Activated CD8-positive, alpha-beta memory T cell treated with anti-CD3 and anti-CD28 coated beads for 24 hours (primary cell): Measurements from ENCODE around the gene DUOXA1.
A peak's percentile ranks its signal among the peaks of the same experiment; 100 is the strongest.

Experiments
- DNase-seq: peaks from one replicate; pipeline ENCODE4 v3.0.0-alpha.2; 2020

The DUOXA1 gene

DNA sequence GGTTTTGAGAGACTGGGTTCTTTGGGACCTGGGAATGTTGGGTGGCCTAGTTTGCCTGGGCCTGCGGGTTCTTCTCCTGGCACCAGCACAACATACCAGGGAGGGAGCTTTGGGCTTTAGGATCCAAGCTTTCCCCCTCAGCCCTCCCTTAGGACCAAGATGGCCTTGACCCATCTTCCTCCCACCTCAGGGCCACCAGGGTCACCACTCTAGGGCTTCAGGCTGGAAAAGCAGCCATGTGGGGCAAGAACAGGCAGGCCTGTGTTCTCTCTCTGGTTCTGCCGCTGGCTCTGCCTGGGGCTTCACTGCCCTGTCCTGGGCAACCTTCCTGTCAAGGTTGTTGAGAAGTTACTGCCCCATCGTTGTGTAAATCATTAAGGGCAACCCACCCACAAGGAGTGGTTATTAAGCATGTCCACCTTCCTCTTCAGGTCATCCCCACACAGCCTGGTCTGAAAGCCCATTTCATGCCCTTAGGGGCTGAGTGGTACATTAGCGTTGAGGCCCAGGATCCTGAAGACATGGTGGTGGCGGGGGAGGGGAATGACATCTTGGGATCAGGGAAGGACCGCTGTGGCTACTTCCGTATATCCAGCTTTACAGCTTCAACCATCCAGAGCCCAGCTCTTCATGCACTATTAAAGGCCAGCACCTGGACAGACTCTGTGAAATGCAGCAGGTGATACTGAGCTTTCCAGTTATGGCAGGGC lies 767 bp upstream of the DUOXA1 start:
- no peak for DNase-seq

- no peak for DNase-seq
These were observed 574 bp downstream of the DUOXA1 start for GRCh38 chr15:45128971-45129639.

- no peak for DNase-seq
These were observed 3.0 kb downstream of the DUOXA1 start for GRCh38 chr15:45126535-45127158.

GRCh38 chr15:45123397-45123796 lies 6.3 kb downstream of the DUOXA1 start:
- no peak for DNase-seq

GRCh38 chr15:45122719-45123118 lies 7.0 kb downstream of the DUOXA1 start:
- no peak for DNase-seq

DNA sequence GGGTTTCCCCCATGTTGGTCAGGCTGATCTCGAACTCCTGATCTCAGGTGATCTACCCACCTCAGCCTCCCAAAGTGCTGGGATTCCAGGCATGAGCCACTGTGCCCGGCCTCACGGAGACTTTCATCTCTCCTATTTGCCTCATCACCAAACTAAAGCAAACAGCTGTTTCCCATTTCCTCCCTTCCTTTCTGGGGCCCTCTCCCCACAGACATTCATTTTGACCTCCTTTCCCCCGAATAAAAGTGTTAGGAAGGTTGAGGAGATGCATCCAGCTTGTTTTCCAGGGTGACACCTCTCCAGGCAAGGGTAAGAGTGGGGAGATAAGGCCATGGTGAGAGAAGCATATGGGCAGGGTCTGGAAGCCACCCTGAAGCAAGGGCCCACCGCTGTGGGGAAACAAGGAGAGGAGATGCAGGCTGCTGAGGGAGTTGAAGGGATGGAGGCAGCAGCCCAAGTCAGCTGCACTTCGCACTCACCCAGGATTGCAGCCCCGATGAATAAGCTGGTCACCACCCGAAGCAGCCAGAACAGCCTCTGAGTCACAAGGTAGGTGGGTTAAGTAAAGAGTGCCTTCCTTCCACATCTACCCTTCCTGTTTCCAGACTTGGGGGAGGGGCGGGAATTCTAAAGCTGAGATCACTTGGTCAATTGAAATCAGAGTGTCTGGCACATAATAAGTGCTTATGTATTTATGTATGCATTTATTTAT lies 7.8 kb downstream of the DUOXA1 start:
- no peak for DNase-seq

- no peak for DNase-seq
These were observed 8.7 kb downstream of the DUOXA1 start for GRCh38 chr15:45121020-45121419.

DNA sequence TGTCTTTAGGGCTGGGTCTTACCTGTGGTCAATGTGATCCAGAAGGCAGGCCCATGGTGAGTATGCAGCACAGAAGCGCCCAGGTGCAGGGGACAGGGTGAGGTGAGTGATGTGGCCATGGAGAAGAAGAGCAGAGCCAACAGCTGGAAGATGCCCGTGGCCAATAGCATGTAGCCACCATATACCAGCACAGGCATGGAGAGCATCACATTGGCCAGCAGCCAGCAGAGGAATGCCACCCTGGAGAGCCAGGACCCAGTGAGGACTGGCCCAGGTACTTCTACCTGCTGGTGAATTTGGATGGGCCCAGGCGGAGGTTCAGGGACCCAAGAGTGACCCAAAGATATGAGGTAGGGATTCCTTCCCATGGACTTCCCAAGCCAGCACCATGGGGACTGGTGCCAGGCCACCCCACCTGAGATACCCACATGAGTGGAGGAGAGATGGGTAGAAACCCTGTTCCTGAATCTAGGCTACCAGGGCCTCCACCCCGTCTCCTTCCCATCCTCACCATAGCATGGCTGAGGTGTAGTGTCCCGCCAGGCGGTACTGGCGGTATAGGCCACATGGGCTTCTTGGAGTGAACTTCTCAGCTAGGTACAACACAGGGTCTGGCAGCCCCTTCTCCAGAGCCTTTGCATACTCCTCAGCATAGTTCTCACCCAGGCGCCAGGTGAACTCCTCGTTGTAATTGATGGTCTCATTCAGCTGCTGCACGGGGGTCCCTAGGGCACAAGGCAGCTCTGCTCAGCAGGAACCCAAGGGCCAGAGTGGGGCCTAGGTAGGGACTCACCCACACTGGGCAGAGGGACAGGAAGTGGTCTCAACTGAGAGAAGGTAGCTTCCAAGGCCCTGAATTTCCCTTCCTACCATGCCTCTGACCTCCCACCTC lies 9.4 kb downstream of the DUOXA1 start:
- DNase-seq: no peak

GRCh38 chr15:45118996-45119395 lies 10.7 kb downstream of the DUOXA1 start:
- no peak for DNase-seq

DNA sequence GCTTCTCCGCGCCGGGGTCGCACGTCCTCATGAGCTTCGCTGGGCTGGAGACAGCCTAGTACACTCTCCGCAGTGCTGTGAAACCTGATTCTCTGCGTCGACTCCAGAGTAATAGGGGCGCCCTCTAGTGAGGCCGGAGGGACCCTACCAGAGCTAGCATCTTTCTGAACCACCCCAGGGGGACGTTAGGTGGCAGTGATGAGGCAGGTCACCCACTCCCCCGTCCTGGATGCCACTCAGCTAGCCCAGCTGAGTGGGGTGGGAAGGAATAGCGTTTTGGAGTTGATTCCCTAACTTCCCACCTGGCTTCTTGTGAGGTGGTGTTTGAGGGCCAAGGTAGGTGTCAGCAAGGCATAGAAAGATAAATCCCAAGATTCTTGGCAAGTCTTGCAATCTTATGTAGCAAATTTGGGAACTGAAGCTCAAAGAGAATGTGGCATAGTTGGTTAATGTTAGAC lies 11.5 kb downstream of the DUOXA1 start:
- peak; percentile 91 for DNase-seq

GRCh38 chr15:45117308-45118130 lies 12.2 kb downstream of the DUOXA1 start:
- no peak for DNase-seq

- no peak for DNase-seq
These were observed 13.0 kb downstream of the DUOXA1 start for GRCh38 chr15:45116482-45117307.

DNA sequence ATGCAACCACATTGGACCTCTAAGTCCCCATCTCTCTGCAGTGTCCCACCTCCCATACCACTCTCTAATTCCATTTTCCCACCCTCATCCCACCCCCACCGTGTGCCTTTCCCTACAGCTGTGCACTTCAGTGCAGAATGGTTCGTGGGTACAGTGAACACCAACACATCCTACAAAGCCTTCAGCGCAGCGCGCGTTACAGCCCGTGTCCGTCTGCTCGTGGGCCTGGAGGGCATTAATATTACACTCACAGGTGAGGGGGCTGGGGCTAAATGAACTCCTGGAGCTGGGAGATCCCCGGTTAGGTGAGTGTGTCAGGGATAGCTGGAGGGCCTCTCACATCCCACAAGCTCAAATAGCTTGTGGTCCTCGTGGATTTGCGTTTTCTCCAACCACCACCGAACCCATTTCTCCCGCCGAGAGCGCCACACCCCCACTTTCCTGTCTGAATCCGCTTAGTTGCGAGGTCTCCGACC lies 13.6 kb downstream of the DUOXA1 start:
- DNase-seq: no peak

DNA sequence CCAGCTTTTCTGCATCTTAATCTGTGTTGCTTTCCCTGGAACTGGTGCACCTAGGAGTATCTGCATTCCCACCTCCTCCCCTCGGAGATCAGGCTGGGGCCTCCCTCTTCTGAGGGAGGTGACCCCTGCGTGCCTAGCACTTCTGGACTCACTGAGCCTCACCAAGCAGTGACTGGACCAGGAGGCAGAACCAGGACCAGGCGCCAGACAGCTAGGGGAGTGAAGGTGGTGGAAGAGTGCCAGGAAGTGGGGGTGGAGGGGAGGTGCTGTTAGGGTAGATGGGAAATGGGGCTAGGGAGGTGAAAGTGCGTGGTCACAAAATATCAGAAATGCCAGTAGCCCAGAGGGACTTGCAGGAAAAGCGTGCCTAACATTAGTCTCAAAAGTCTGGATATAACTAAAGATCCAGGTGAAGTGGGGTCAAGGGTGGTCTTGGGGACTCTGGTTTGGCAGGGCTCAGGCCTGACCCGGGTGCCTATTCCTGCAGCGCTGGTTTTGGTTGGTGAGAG lies 14.3 kb downstream of the DUOXA1 start:
- DNase-seq: no peak

DNA sequence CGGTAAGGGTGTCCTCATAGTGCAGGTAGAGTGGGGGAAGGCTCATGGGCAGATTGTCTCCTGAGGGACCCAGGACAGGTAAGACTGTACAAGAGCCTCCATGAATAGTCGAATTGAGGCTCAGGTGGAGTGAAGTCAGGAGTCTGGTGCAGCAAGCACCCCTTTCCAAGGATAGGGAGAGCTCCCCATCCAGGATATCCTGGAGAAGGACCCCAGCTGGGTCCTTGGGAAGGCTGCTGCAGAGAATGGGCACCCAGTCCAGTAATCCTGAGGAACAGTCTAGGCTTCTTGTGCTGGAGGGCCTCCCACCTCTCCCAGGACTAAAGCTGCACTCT lies 15.0 kb downstream of the DUOXA1 start:
- DNase-seq: no peak

- DNase-seq: no peak
These were observed 15.5 kb downstream of the DUOXA1 start, which contains the start of the genes DUOX2 and DUOXA2 for GRCh38 chr15:45114076-45114750. DUOX2 (minus strand) TSS chr15:45114172; CDS start chr15:45113411, 761 bp downstream. DUOXA2 (plus strand) TSS chr15:45114326; CDS start chr15:45114606, 280 bp downstream.

GRCh38 chr15:45113380-45113990 lies 16.2 kb downstream of the DUOXA1 start:
- DNase-seq: no peak

DNA sequence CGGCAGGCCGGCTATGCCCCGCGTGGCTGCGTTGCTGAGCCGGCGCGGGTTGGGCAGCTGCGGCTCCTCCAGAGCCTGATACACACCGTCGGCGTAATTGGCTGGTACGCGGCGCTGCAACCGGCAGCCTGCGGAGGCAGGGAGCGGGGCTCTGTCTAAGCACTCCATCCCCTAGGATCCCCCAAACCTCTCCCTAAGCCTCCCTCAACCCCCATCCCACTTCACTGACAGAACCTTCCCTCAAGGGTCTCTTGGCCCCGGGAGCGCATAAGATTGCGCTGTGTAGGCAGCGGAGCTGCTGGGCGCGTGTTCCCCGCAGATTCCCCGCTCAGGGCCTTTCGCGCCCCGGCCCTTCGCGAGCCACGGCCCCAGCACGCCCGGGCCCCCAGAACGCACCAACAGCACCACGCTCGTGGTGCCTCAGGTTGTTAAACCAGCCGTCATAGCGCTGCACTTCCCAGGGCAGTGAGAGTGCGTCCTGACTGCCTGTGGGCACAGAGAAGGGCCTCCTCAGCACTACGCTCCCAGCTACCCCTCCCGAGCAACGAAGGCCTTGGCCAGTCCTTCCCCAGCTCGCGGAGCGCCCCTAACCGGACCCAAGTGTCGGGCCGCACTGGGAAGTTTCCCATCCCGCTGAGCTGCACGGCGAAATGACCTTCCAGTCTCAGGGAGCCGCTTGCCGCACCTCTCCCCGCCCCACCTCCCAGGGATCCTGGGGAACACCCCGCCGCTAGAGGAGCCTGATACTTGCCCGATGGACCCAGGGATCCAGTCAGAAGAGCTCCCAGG lies 16.9 kb downstream of the DUOXA1 start:
- DNase-seq: no peak
